ENCODE data around the gene PTPN14.
A peak's percentile ranks its signal among the peaks of the same experiment; 100 is the strongest.
"Not testable (repeated sequence)": the region's sequence is repeated elsewhere in the genome, so short reads cannot be mapped to it uniquely, and the experiment has no call there.

The PTPN14 gene

GRCh38 chr1:214584805-214585766, 33.7 kb upstream of the PTPN14 start:
- DNase-seq (ENCODE audit: low read depth) = peak; percentile 18
- H3K4me3 ChIP-seq (ENCODE audit: low read depth, low read length) = no peak overlapping the region
- TF ChIP-seq CTCF (IDR thresholded peaks at IDR 0.05; ENCODE audit: insufficient read depth, low read depth, low read length, missing control alignments) = peak; percentile 59

GRCh38 chr1:214583824-214584554, 32.6 kb upstream of the PTPN14 start:
- no peak for DNase-seq (ENCODE audit: low read depth)
- no peak overlapping the region for H3K4me3 ChIP-seq (ENCODE audit: low read depth, low read length)
- TF ChIP-seq CTCF (IDR thresholded peaks at IDR 0.05; ENCODE audit: insufficient read depth, low read depth, low read length, missing control alignments) = no peak

- no peak for DNase-seq (ENCODE audit: low read depth)
- no peak overlapping the region for H3K4me3 ChIP-seq (ENCODE audit: low read depth, low read length)
- TF ChIP-seq CTCF (IDR thresholded peaks at IDR 0.05; ENCODE audit: insufficient read depth, low read depth, low read length, missing control alignments) = no peak
Measured at GRCh38 chr1:214583113-214583512, 31.7 kb upstream of the PTPN14 start.

GRCh38 chr1:214582289-214582891, 31.0 kb upstream of the PTPN14 start:
- no peak overlapping the region for H3K4me3 ChIP-seq (ENCODE audit: low read depth, low read length)
- no peak for DNase-seq (ENCODE audit: low read depth)
- no peak for TF ChIP-seq CTCF (IDR thresholded peaks at IDR 0.05; ENCODE audit: insufficient read depth, low read depth, low read length, missing control alignments)

GRCh38 chr1:214581785-214582184, 30.4 kb upstream of the PTPN14 start:
- TF ChIP-seq CTCF (IDR thresholded peaks at IDR 0.05; ENCODE audit: insufficient read depth, low read depth, low read length, missing control alignments) = no peak
- no peak for DNase-seq (ENCODE audit: low read depth)
- no peak overlapping the region for H3K4me3 ChIP-seq (ENCODE audit: low read depth, low read length)

- H3K4me3 ChIP-seq (ENCODE audit: low read depth, low read length) = no peak overlapping the region
- no peak for DNase-seq (ENCODE audit: low read depth)
- no peak for TF ChIP-seq CTCF (IDR thresholded peaks at IDR 0.05; ENCODE audit: insufficient read depth, low read depth, low read length, missing control alignments)
Measured at GRCh38 chr1:214579183-214579582, 27.8 kb upstream of the PTPN14 start.

- not testable (repeated sequence) for DNase-seq (ENCODE audit: low read depth); H3K4me3 ChIP-seq (ENCODE audit: low read depth, low read length)
Measured at GRCh38 chr1:214576120-214576519, 24.7 kb upstream of the PTPN14 start.
